GM18508 (cell line): ENCODE results near the gene FBXO42.
"Not testable (repeated sequence)": the region's sequence is repeated elsewhere in the genome, so short reads cannot be mapped to it uniquely, and the experiment has no call there.

Experiments
- ATAC-seq: cut with Tn5 transposase; IDR thresholded peaks from one replicate; pipeline ENCODE4 v1.9.1; 2021; ENCODE audit warnings: moderate number of reproducible peaks; ENCODE audit not compliant: insufficient read depth, unreplicated experiment

FBXO42 gene

DNA sequence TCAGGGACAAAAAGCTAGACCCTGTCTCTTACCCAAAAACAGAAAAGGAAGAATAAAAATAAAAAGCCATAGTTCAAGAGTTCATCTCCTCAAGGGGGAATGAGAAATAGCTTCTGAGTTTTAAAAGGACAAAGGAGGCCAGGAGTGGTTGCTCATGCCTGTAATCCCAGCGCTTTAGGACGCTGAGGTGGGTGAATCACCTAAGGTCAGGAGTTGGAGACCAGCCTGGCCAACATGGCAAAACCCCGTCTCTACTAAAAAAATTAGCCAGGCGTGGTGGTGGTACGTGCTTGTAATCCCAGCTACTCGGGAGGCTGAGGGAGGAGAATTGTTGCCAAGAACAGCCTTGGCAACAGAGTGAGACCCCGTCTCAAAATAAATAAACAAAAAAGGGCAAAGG, 76.7 kb downstream of the FBXO42 start:
- no peak for ATAC-seq

DNA sequence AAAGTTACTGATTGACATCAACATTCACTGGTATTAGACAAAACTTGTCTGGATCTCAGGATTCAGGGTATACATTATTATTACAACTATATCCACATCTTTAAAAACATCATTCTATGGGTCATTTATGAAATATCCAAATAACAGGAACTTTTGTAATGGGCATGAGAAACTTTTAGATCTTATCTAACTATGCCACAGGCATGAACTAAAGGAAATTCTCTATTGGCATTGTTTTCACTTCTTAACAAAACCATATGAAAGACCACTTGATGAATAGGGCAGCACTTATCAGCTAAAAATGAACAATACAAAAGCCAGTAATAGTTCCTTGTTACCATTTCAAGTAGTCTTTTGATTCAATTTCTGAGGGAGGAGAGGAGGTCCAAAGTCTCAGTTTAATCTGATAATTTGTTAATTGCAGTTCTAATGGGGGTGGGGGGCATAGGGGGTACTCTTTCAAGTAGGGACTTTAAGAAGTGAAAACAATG, 84.5 kb downstream of the FBXO42 start:
- ATAC-seq = no peak

GRCh38 chr1:16266411-16267118, 85.7 kb downstream of the FBXO42 start:
- ATAC-seq = no peak

DNA sequence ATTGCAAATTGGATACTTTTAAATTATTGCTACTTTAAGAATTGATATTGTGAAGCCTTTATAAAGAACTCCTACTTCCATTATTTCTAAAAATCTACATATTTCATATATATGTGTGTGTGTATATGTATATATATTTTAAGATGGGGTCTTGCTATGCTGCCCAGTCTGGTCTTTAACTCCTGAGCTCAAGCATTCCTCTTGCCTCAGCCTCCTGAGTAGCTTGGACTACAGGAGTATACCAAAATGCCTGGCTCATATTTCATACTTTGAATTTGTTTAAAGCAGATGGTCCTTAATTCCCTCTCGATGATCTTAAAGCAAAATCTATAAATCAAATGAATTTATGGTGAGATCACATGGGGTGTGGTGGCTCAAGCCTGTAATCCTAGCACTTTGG, 90.2 kb downstream of the FBXO42 start:
- ATAC-seq = no peak

DNA sequence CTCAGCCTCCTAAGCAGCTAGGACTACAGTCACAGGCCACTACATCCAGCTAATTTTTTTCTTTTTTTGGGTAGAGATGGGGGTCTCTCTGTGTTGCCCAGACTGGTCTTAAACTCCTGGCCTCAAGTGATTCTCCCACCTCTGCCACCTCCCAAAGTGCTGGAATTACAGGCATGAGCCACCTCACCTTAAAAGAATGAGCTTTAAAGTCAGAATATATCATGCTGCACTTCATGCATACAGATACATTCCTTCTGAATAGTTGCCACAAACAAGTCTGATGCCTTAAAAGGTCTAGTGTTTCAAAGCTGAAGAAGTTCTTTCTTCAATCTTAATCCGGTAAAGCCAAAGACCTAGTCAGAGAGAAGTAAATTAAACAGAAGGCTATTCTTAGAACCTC, 91.5 kb downstream of the FBXO42 start:
- no peak for ATAC-seq

- ATAC-seq = no peak
Measured at GRCh38 chr1:16258591-16259135, 93.6 kb downstream of the FBXO42 start.

GRCh38 chr1:16257968-16258367, 94.3 kb downstream of the FBXO42 start:
- no peak for ATAC-seq

DNA sequence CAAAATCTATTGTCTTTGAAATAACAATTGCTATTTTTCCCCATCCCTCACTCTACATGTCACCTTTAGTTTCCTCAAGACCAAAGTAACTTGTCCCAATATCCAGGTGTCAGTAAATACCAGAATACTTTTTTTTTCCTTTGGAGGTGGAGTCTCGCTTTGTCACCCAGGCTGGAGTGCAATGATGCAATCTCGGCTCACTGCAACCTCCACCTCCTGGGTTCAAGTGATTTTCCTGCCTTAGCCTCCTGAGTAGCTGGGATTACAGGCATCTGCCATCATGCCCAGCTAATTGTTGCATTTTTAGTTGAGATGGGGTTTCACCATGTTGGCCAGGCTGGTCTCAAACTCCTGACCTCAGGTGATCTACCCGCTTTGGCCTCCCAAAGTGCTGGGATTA, 94.7 kb downstream of the FBXO42 start:
- not testable (repeated sequence) for ATAC-seq

DNA sequence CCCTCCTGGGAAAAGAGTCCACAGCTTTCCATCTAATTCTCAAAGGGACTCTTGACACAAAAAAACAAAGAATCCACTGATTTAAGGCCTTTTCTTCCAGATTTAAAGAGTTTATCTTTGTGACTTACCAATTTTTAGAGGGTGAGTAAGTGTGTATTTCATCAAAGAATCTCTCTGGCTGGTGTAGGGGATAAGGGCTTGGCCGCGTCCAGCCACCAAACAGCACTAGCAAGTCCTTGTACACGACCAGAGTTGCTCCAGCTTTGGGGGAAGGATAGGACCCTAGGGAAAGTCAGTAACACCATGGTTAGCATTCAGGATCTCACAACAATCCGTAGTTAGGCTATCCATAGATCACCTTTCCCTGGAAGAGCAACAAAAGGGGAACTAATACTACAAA, 95.8 kb downstream of the FBXO42 start:
- ATAC-seq = no peak

DNA sequence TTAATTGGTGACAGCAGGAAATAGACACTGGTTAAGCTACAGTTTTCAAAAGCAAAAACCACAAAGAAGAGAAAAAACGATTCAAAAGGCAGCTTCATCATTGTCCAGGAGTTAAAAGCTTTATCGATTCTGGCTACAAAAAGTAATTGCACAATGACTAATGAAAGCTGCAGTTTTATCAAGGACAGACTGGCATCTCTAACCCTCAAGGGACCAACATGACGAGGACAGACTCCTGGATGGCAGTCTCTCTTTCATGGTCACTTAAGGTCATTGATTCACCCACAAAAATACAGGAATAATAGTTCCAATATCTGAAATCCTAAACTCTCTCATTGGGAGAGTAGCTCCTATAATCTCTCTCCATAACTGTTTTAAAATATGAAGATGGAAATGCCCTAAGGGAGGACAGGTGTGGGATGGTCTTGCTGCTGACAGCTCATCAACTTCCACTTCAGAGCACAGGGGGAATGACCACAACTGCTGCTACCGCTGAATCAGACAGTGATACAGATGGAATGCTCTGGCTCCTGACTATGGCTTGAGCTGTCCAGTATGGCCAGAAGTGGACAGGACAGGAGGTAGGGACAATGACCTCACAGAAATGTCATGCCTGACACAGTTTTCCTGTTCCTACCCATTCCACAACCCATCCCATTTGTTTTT, 97.9 kb downstream of the FBXO42 start:
- no peak for ATAC-seq

DNA sequence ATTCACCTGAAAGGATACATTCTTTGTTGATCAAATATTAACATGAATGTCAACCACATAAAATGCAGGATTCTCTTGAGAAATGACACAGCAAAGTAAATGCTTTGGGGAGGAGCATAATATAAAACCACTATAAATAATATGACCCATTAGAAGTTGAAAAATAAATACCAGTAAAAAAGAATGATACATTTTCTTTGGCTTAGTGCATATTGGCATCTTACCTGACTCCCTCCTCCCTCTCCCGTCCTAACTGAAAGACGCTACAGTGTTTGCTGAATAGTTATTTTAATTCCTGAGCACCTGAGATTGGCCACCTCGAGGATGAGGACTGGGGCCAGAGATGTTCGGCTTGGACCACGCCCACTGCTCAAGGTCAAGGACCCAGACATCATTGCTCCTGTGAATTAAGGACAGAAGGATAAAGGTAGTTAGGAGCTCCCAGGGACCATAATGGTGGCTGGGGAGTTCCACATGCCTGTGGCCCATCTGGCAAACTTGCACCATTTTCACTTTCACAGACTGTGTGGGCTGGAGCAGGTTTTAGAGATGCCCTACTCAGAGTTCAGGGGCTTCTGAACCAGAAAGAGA, 98.9 kb downstream of the FBXO42 start:
- ATAC-seq = no peak

DNA sequence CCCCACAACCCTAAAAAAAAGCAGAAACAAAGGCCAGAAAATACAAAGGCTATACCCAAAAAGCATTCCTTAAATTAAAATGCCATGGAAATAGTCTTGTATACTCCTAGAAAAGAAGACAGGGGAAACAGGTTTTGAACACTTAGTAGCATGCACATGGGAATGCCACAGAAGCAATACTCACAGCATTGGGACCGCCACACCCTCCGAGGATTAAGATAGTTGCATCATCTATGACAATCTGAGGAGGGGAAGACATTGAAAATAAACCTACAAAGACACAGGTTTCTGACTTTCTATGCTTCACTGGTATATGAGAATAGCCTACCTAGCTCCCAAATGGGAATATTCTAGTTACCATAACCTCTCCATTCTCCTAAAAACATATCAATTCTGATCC, 99.4 kb downstream of the FBXO42 start:
- no peak for ATAC-seq

- no peak for ATAC-seq
Measured at GRCh38 chr1:16251381-16251780, 100.9 kb downstream of the FBXO42 start.

DNA sequence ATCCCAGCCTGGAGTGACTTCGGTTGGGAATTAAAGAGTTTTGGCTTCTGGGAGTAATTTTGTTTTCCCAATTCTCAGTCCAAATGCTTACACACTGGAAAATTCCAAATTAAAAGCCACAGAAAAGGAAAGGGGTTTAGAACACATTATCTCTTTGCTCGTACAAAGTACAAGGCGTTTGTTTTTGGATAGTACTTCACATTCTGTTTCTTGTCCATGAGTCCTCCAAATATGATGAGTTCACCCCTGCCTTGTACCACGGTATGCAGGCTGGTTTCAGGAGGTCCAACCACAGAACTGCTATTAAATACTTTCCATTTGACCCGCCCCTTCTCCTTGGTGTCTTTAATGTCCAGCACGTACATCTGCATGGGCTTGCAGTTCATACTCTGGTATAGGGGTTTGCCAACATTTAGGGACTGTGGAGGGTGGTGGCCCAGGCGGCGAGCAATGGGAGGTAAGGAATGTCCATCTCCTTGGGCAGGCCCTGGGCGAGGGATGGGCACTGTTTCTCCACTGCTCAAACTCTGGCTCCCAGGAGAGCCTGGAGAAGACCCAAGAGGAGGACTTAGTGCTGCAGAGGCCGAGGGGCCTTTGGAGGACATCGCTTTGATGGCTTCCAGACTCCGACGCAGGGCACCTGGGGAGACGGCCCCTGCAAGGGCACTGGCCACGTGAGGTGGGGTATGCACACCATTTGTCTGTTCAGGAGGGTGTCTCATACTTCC, 101.6 kb downstream of the FBXO42 start:
- no peak for ATAC-seq

- ATAC-seq = no peak
Measured at GRCh38 chr1:16249596-16250241, 102.6 kb downstream of the FBXO42 start.

DNA sequence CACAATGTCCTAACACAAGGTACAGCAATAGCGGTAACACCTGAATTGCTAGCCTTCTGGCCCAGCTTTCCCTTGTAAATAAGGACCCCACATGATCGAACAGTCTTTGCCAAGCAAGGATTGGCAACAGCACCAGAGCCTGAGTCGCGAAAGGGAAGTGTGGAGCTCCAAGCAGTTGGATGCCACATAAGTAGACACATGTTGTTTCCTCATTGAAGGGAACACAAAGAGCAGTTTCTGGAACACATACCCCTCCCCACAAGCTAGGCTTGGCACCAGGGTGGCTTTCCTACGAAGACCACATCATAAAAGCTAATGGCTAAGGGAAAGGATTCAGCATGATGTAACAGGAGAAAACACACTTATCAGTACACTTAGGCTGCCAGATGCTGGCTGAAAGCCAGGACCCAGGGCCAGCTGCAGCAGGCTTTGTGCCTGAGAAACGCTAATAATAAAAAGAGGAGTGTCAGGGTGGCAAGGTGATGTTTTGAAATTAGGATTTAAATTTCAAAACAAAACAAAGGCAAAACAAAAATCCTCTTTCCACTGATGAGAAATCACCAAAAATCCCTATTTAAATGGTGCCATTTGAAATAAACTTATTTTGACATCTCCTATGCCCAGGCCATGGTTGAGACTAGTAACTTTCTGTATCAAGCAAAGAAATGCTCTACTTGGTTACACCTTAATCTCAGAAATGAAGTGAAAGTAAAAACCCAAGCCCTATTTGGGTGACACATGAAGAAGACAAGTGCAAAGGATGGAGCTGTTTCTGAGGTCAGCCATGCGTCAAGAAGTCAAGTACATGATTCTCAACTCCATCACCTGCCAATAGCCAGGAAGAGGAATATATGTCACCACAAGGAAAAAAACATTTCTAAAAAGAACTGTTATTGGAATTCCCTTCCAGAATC, 103.4 kb downstream of the FBXO42 start:
- no peak for ATAC-seq

DNA sequence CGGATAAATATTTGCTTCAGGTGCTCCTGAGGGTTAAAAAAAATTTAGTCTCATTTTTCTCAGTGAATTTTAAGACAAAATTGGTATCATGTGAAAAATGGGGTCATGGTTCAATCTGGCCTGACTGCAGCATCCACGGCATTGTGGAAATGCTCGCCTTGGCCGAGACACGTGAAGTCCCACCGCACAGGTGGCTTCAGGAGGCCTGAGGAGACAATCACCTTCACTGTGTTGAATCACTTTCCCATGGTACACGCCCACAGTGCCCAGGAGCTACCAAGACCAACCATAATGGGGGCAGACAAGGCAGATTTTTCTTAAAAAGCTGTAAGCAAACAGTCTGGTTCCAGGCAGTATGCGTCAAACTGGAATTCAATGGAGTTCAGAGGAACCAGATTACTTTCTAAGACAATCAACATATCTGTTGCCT, 104.3 kb downstream of the FBXO42 start:
- no peak for ATAC-seq

GRCh38 chr1:16247441-16247840, 104.8 kb downstream of the FBXO42 start:
- no peak for ATAC-seq

DNA sequence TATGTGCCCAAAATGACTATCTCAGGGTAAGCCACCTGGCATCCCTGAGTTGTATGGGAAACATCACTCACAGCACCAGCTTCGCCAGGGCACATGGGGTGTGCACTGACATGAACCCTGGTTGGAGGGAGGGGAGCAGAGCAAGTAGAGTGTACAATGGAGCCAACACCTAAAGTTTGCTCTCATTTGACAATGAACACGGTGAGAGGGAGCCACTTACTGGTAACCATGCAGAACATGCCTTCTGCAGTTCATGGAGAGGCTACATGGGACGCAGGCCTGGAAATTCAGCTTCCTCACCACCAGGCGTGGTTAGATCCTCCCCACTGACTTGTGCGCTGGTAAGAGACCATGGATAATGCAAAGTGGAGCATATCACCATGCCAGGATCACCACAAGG, 105.3 kb downstream of the FBXO42 start:
- ATAC-seq = no peak
